Adipocyte (in vitro differentiated cells): ENCODE measurements around the gene JUNB.

Source experiments
- DNase-seq: peaks from one replicate; pipeline ENCODE4 v3.0.0-alpha.2; 2015; ENCODE audit warnings: low read depth
- H3K27me3 ChIP-seq: replicated peaks from 2 replicates; pipeline ENCODE4 v1.7.0; 2013; ENCODE audit warnings: mild to moderate bottlenecking, low read length, moderate library complexity; ENCODE audit not compliant: control insufficient read depth, insufficient read depth
- H3K36me3 ChIP-seq: 2 replicates; pipeline ENCODE4 v1.7.0; 2013; ENCODE audit warnings: low read length, mild to moderate bottlenecking, moderate library complexity; ENCODE audit not compliant: control insufficient read depth, insufficient read depth, severe bottlenecking
- H3K4me1 ChIP-seq: 2 replicates; pipeline ENCODE4 v1.7.0; 2013; ENCODE audit warnings: mild to moderate bottlenecking, low read length, moderate library complexity; ENCODE audit not compliant: control insufficient read depth, insufficient read depth
- H3K4me3 ChIP-seq: 2 replicates; pipeline ENCODE4 v1.7.0; 2013; ENCODE audit warnings: mild to moderate bottlenecking, low read length, moderate library complexity
- H3K9ac ChIP-seq: 2 replicates; pipeline ENCODE4 v1.7.0; 2013; ENCODE audit warnings: mild to moderate bottlenecking, low read length, moderate library complexity
- H3K9me3 ChIP-seq: 2 replicates; pipeline ENCODE4 v1.7.0; 2013; ENCODE audit warnings: mild to moderate bottlenecking, low read length, moderate library complexity; ENCODE audit not compliant: control insufficient read depth

JUNB gene

DNA sequence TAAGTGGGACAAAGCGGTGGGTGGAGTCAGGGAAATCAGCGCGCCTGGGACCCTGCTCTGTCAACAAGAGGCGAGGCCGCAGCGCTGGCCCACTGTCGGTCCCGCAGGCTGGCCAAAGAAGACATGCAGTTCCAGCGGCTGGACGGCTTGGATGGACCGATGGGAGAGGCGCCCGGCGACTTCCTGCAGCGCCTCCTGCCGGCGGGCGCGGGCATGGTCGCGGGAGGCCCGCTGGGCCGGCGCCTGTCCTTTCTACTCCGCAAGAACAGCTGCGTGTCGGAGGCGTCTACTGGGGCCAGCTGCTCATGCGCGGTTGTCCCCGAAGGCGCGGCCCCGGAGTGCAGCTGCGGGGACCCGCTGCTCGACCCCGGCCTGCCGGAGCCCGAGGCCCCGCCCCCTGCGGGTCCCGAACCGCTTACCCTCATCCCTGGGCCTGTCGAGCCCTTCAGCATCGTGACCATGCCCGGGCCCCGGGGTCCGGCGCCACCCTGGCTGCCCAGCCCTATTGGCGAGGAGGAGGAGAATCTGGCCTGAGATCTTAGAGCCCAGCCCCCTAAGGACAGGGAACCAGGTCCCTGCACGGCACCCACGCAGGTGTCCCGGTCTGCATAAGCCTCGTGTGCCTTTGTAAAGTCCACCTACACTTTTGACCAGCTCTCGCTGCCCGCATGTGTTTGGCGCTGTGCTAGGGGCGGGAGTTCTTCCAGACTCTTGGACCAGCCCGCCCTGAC, 33.6 kb upstream of the JUNB start:
- H3K4me3 ChIP-seq, result peak overlapping the region; percentile 62
- DNase-seq, result peak; percentile 82
- peak overlapping the region; percentile 56 for H3K9ac ChIP-seq
- peaks cover 9% of the 10 kb centered on the region for H3K36me3 ChIP-seq
- H3K4me1 ChIP-seq, result peaks cover 3% of the 10 kb centered on the region
- H3K27me3 ChIP-seq, result peaks cover 4% of the 10 kb centered on the region
- no peaks in the 10 kb centered on the region for H3K9me3 ChIP-seq

GRCh38 chr19:12759686-12760085, 31.6 kb upstream of the JUNB start:
- Histone ChIP-seq H3K4me3 (no peak overlapping the region), H3K4me1 (peaks cover 3% of the 10 kb centered on the region), H3K9me3 (no peaks in the 10 kb centered on the region), H3K9ac (no peak overlapping the region), H3K36me3 (peaks cover 21% of the 10 kb centered on the region), H3K27me3 (no peaks in the 10 kb centered on the region)
- no peak for DNase-seq

GRCh38 chr19:12763100-12763499, 28.2 kb upstream of the JUNB start:
- Histone ChIP-seq H3K4me3 (no peak overlapping the region), H3K4me1 (no peaks in the 10 kb centered on the region), H3K27me3 (no peaks in the 10 kb centered on the region), H3K36me3 (peaks cover 44% of the 10 kb centered on the region), H3K9ac (no peak overlapping the region), H3K9me3 (no peaks in the 10 kb centered on the region)
- no peak for DNase-seq

DNA sequence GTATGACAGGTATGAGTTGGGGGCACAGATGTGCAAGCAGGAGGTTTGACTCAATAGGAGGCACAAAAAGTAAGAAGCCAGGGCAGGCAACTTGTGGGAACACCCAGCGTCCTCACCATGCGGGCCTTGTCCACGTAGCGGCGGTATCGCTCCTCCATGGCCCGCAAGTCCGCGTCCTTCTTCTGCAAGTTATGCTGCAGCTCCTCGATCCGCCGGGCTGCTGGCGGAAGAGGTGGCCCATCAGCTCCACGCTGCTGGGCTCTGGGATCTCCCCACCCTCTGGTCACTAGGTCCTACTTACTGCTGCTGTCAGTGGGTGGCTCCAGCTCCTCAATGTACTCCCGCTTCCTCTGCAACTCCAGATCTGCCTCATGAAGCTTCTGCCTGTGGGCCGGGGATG, 26.6 kb upstream of the JUNB start:
- Histone ChIP-seq H3K9ac (no peak overlapping the region), H3K36me3 (peaks cover 46% of the 10 kb centered on the region), H3K4me3 (no peak overlapping the region), H3K9me3 (no peaks in the 10 kb centered on the region), H3K4me1 (no peaks in the 10 kb centered on the region), H3K27me3 (no peaks in the 10 kb centered on the region)
- no peak for DNase-seq

- H3K9me3 ChIP-seq, result no peaks in the 10 kb centered on the region
- peak overlapping the region; percentile 42 for H3K9ac ChIP-seq
- H3K27me3 ChIP-seq, result no peaks in the 10 kb centered on the region
- H3K36me3 ChIP-seq, result peaks cover 52% of the 10 kb centered on the region
- no peaks in the 10 kb centered on the region for H3K4me1 ChIP-seq
- DNase-seq, result peak; percentile 82
- peak overlapping the region; percentile 73 for H3K4me3 ChIP-seq
These were observed 25.2 kb upstream of the JUNB start for GRCh38 chr19:12766051-12766521.

DNA sequence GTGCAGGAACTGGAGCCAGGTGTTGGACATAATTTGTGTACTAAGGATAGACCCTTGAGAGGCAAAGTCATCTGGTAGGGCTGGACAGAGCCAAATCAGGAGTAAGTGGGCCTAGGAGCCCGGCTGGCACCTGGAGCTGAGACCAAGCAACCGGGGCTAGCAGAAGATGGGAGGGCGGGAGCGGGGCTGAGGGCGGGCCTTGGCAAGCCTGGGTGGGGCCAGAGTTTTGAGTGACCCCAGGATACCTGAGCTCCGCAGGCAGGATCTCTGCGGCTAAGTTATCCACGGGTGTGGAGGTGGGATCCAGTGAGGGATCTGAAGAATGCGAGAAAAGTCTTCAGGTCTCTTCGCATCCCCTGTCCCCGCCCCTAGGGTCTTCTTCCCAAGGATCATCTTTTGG, 24.1 kb upstream of the JUNB start:
- H3K36me3 ChIP-seq, result peaks cover 51% of the 10 kb centered on the region
- no peaks in the 10 kb centered on the region for H3K27me3 ChIP-seq
- peaks cover 4% of the 10 kb centered on the region for H3K4me1 ChIP-seq
- DNase-seq, result no peak
- H3K4me3 ChIP-seq, result no peak overlapping the region
- no peak overlapping the region for H3K9ac ChIP-seq
- no peaks in the 10 kb centered on the region for H3K9me3 ChIP-seq

DNA sequence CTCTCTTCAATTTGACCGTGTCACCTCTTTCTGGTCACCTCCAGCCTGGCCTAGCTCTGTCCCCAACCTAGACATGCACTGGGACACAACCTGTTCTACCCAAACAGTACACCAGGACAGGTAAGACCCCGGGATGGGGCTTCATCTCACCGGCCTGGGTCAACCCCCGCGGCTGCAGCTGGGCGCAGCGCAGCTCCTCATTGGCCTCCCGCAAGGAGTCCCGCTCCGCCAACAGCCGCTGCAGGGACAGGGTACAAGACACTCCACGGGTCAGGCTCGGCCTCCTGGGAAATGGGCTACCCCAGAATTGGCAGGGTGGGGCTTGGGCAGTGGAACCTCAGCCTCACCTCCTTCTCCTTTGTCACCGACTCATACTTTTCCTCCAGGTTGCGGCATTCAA, 23.6 kb upstream of the JUNB start:
- Histone ChIP-seq H3K9ac (no peak overlapping the region), H3K36me3 (peaks cover 46% of the 10 kb centered on the region), H3K27me3 (no peaks in the 10 kb centered on the region), H3K4me1 (peaks cover 9% of the 10 kb centered on the region), H3K9me3 (no peaks in the 10 kb centered on the region), H3K4me3 (no peak overlapping the region)
- DNase-seq, result no peak

GRCh38 chr19:12769689-12770088, 21.6 kb upstream of the JUNB start:
- Histone ChIP-seq H3K27me3 (no peaks in the 10 kb centered on the region), H3K4me1 (peaks cover 29% of the 10 kb centered on the region), H3K4me3 (no peak overlapping the region), H3K36me3 (peaks cover 34% of the 10 kb centered on the region), H3K9ac (no peak overlapping the region), H3K9me3 (no peaks in the 10 kb centered on the region)
- no peak for DNase-seq

DNA sequence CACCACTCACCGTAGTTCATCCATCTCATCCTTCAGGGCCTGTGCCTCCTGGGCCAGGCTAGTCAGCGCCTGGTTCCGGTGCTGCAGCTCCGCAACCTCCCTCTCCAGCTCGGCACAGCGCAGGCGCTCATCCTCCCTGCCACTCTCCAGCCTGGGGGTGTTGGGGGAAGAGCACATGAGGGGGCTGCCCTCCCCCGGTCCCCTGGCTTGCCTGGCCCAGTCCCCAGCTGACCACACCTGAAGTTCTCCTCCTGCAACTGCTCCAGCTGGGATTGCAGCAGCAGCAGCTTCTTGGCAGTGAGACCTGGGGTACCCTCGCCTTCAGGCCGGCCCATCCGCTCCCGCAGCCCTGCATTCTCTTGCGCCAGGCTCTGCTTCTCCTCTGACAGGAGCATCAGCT, 20.4 kb upstream of the JUNB start:
- H3K4me1 ChIP-seq, result peaks cover 35% of the 10 kb centered on the region
- no peak overlapping the region for H3K9ac ChIP-seq
- no peak overlapping the region for H3K4me3 ChIP-seq
- no peaks in the 10 kb centered on the region for H3K27me3 ChIP-seq
- no peaks in the 10 kb centered on the region for H3K9me3 ChIP-seq
- H3K36me3 ChIP-seq, result peaks cover 23% of the 10 kb centered on the region
- no peak for DNase-seq

DNA sequence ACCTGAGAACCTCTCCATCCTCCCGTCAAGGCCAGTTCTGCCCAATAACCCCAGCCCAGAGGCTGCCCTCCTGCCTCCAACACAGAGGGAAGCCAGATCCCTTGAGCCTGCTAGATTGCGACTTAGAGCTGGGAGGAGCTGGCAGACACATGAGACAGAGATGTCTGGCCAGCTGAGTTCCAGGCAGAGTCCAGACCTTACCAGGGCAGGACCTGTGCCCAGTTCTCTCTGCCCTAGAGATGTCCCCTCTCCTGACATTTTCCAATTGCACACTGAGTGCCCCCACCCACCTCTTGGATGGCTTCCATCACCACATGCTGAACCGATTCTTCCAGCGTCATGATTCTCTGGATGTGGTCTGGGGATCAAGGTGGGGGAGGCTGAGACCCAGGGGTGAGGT, 19.0 kb upstream of the JUNB start:
- Histone ChIP-seq H3K4me3 (no peak overlapping the region), H3K27me3 (no peaks in the 10 kb centered on the region), H3K4me1 (peaks cover 37% of the 10 kb centered on the region), H3K9ac (peak overlapping the region; percentile 92), H3K36me3 (peaks cover 19% of the 10 kb centered on the region), H3K9me3 (no peaks in the 10 kb centered on the region)
- no peak for DNase-seq

DNA sequence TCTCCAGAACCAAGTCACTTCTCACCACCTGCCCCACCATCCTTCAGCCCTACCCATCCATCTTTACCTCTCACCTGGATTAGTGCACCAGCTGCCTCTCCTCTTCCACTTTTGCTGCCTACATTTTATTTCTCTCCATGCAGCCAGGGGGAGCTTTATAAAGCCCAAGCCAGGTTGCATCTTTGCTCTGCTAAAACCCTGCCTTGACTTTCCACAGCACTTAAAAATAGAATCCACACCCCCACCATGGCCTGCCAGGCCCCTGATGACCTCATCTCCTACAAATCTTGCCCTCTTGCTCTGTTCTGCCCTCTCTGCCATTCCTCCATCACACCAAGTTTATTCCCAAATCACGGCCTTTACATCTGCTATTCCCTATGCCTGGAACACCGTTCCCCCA, 17.7 kb upstream of the JUNB start:
- no peaks in the 10 kb centered on the region for H3K9me3 ChIP-seq
- H3K4me3 ChIP-seq, result no peak overlapping the region
- peak overlapping the region; percentile 92 for H3K9ac ChIP-seq
- no peaks in the 10 kb centered on the region for H3K27me3 ChIP-seq
- peaks cover 8% of the 10 kb centered on the region for H3K36me3 ChIP-seq
- peaks cover 46% of the 10 kb centered on the region for H3K4me1 ChIP-seq
- peak; percentile 41 for DNase-seq
